Measurements from ENCODE around the gene CCL13. TPM values are rescaled to one million over a fixed set of nuclear protein-coding genes. Genes with fewer than 3 reads are reported as not detected.

CCL13 gene
- polyA plus RNA-seq, 2 of the 4 experiments (the other 2 are of a cell fraction): not detected

DNA sequence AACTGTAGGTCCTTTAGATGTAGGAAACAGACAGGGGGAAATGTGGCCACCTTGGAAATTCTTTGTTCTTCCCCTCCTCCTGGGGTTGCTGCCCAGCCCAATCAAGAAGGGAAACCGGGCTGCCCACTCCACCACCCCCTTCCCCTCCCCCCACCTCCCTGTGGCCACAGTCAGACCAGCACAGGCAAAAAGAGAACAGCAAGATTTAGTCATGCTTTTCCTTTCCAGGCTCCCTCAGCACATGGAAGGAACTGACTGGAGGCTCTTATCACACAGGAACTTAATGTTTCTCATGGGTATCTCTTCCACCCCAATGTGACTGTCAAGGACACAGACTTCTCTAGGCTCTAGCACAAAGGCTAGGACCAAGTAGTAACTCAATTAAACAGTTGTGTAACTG lies 9.7 kb downstream of the CCL13 start (continued):
- TF ChIP-seq ZNF302 (CRISPR knock-in tag; IDR thresholded peaks at IDR 0.05): no peak

DNA sequence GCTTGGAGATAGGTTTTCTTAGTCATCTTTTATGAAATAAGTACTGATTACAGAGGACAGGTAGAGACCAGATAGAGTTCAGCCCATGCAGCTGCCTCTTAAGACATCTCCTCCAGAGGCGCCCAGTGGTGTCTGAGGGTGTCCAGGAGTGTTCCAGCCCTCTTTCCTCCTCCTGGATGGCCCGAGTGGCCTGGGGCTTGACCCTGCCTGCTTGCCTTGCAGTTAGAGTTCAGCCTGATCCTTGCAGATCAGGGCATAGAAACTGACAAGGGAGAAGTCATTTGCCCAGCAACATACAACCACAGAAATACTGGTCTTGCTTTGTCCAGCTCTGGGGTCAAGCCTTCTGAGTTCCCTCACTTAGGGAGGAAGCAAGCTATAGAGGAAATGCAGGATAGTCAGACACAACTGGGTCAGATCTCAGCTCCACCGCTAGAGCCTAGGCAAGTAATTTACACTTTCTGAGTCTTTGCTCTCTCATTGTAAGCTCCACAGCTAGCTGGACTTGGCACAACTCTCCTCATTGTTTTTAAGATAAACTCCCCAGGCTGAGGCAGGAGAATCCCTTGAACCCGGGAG lies 10.3 kb downstream of the CCL13 start:
- ChIA-PET POLR2A (no interaction called here), CTCF (interaction anchor here (0.6 to 18.3 kb wide), 4 partner anchors 10 to 587 kb away, joined by 3 to 571 read pairs (median 7); no protein-coding TSS in a partner anchor)
- FAIRE-seq: no peak
- Histone ChIP-seq H3K4me3 (no peak overlapping the region), H3K27ac (no peak overlapping the region), H3K9me3 (no peaks in the 10 kb centered on the region), H3K4me1 (no peaks in the 10 kb centered on the region), H3K4me2 (no peak overlapping the region)
- no peak for TF ChIP-seq HOXB13 (CRISPR knock-in tag; IDR thresholded peaks at IDR 0.05; ENCODE audit: low read depth)
- TF ChIP-seq, protein P1, sequence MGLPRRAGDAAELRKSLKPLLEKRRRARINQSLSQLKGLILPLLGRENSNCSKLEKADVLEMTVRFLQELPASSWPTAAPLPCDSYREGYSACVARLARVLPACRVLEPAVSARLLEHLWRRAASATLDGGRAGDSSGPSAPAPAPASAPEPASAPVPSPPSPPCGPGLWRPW (IDR thresholded peaks at IDR 0.05): no peak
- TF ChIP-seq, protein P2, sequence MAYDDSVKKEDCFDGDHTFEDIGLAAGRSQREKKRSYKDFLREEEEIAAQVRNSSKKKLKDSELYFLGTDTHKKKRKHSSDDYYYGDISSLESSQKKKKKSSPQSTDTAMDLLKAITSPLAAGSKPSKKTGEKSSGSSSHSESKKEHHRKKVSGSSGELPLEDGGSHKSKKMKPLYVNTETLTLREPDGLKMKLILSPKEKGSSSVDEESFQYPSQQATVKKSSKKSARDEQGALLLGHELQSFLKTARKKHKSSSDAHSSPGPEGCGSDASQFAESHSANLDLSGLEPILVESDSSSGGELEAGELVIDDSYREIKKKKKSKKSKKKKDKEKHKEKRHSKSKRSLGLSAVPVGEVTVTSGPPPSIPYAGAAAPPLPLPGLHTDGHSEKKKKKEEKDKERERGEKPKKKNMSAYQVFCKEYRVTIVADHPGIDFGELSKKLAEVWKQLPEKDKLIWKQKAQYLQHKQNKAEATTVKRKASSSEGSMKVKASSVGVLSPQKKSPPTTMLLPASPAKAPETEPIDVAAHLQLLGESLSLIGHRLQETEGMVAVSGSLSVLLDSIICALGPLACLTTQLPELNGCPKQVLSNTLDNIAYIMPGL (CRISPR knock-in tag; IDR thresholded peaks at IDR 0.05; ENCODE audit: borderline replicate concordance): no peak
- TF ChIP-seq HDAC2 (IDR thresholded peaks at IDR 0.05): no peak
- TF ChIP-seq, protein P3, sequence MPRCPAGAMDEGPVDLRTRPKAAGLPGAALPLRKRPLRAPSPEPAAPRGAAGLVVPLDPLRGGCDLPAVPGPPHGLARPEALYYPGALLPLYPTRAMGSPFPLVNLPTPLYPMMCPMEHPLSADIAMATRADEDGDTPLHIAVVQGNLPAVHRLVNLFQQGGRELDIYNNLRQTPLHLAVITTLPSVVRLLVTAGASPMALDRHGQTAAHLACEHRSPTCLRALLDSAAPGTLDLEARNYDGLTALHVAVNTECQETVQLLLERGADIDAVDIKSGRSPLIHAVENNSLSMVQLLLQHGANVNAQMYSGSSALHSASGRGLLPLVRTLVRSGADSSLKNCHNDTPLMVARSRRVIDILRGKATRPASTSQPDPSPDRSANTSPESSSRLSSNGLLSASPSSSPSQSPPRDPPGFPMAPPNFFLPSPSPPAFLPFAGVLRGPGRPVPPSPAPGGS (IDR thresholded peaks at IDR 0.05): no peak
- no peak for TF ChIP-seq HOXA7 (CRISPR knock-in tag; IDR thresholded peaks at IDR 0.05)
- TF ChIP-seq CEBPB (IDR thresholded peaks at IDR 0.05): no peak
- TF ChIP-seq RNF2 (IDR thresholded peaks at IDR 0.05; ENCODE audit: borderline replicate concordance, low read depth): no peak
- no peak for DNase-seq (ENCODE audit: low read depth in 1 of 2, low spot score in 1 of 2)
- no peak for ATAC-seq
- 9% methylated on average over 4 of the region's 4 CpGs for WGBS (ENCODE audit: missing lambda C conversion rate)

DNA sequence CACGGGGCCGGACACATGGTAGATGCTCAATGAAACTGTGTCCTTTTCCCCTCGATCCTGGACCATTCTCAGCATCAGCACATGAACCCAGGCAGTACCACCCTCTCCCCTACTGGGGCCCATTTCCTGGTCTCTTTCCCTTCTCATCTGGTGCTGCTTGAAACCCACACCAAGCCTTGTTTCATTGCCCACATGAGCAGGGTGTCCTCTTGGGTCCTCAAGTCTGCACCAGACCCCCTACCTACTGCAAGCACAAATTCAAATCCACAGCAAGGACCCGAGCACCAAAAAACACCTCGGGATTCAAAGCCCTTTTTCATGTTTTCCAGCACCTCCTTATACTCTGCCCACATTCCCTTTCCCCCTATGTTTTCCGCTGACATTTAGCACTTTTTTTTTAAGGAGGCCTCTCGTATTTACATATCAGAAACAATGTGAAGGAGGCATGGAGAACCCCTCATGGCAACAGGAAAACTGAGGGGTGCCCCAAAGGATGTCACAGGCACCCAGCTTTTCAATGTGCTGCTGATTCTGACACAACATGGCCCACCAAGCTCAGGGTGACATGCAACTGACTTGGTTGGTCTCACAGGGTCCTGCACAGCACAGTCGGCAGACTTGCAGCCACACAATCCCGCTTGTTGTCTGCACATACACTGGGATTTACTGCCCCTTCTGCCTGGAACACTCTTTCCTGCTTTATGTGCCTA lies 11.4 kb downstream of the CCL13 start:
- POLR2A ChIA-PET: no interaction called here
- no peak for FAIRE-seq
- no peak for ATAC-seq
- H3K4me1 ChIP-seq: no peaks in the 10 kb centered on the region
- DNase-seq (ENCODE audit: low read depth in 1 of 2, low spot score in 1 of 2): no peak
- H3K4me2 ChIP-seq: no peak overlapping the region
- H3K27ac ChIP-seq: no peak overlapping the region
- no peak overlapping the region for H3K4me3 ChIP-seq
- 26% methylated on average over 9 of the region's 9 CpGs for WGBS (ENCODE audit: missing lambda C conversion rate)
- no peak for TF ChIP-seq ZSCAN20 (CRISPR knock-in tag; IDR thresholded peaks at IDR 0.05)
- TF ChIP-seq NFE2L2 (conservative IDR thresholded peaks at IDR 0.05; ENCODE audit: low read length): no peak
- TF ChIP-seq MAZ (IDR thresholded peaks at IDR 0.05; ENCODE audit: borderline replicate concordance, low read depth, low read length): no peak
- TF ChIP-seq FOXS1 (CRISPR knock-in tag; IDR thresholded peaks at IDR 0.05): no peak
- TF ChIP-seq, protein P4, sequence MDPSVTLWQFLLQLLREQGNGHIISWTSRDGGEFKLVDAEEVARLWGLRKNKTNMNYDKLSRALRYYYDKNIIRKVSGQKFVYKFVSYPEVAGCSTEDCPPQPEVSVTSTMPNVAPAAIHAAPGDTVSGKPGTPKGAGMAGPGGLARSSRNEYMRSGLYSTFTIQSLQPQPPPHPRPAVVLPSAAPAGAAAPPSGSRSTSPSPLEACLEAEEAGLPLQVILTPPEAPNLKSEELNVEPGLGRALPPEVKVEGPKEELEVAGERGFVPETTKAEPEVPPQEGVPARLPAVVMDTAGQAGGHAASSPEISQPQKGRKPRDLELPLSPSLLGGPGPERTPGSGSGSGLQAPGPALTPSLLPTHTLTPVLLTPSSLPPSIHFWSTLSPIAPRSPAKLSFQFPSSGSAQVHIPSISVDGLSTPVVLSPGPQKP (IDR thresholded peaks at IDR 0.05; ENCODE audit: low read depth, low read length): no peak
- TF ChIP-seq KDM1A (IDR thresholded peaks at IDR 0.05; ENCODE audit: low read depth): no peak
- no peak for TF ChIP-seq HOXA7 (CRISPR knock-in tag; IDR thresholded peaks at IDR 0.05)
- TF ChIP-seq JUN (IDR thresholded peaks at IDR 0.05): no peak
- TF ChIP-seq SREBF2 (IDR thresholded peaks at IDR 0.05): no peak
- TF ChIP-seq RNF2 (IDR thresholded peaks at IDR 0.05; ENCODE audit: borderline replicate concordance, low read depth): no peak
- TF ChIP-seq POLR2A (IDR thresholded peaks at IDR 0.05; ENCODE audit: low read length): no peak
- no peak for TF ChIP-seq FOSB (CRISPR knock-in tag; IDR thresholded peaks at IDR 0.05)
- no peak for TF ChIP-seq SMC3 (IDR thresholded peaks at IDR 0.05)
- no peak for TF ChIP-seq EP300 (IDR thresholded peaks at IDR 0.05)
- TF ChIP-seq, protein P5, sequence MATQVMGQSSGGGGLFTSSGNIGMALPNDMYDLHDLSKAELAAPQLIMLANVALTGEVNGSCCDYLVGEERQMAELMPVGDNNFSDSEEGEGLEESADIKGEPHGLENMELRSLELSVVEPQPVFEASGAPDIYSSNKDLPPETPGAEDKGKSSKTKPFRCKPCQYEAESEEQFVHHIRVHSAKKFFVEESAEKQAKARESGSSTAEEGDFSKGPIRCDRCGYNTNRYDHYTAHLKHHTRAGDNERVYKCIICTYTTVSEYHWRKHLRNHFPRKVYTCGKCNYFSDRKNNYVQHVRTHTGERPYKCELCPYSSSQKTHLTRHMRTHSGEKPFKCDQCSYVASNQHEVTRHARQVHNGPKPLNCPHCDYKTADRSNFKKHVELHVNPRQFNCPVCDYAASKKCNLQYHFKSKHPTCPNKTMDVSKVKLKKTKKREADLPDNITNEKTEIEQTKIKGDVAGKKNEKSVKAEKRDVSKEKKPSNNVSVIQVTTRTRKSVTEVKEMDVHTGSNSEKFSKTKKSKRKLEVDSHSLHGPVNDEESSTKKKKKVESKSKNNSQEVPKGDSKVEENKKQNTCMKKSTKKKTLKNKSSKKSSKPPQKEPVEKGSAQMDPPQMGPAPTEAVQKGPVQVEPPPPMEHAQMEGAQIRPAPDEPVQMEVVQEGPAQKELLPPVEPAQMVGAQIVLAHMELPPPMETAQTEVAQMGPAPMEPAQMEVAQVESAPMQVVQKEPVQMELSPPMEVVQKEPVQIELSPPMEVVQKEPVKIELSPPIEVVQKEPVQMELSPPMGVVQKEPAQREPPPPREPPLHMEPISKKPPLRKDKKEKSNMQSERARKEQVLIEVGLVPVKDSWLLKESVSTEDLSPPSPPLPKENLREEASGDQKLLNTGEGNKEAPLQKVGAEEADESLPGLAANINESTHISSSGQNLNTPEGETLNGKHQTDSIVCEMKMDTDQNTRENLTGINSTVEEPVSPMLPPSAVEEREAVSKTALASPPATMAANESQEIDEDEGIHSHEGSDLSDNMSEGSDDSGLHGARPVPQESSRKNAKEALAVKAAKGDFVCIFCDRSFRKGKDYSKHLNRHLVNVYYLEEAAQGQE (IDR thresholded peaks at IDR 0.05): no peak
- no peaks in the 10 kb centered on the region for H3K9me3 ChIP-seq
- CTCF ChIA-PET: interaction anchor here (0.6 to 18.3 kb wide), 7 partner anchors 9 to 588 kb away, joined by 3 to 571 read pairs (median 6); partner anchors contain the start of gene CCL13
